ENCODE results near the gene SIN3A.
"Not testable (repeated sequence)": the region's sequence is repeated elsewhere in the genome, so short reads cannot be mapped to it uniquely, and the experiment has no call there.

Gene SIN3A

GRCh38 chr15:75383986-75384385, 67.5 kb downstream of the SIN3A start:
- H3K18ac ChIP-seq (ENCODE audit: low read length); H2BK120ac ChIP-seq (ENCODE audit: insufficient read depth, low read length, poor library complexity); H4K12ac ChIP-seq (ENCODE audit: low read depth, low read length); H2BK12ac ChIP-seq (ENCODE audit: low read length); H2BK5ac ChIP-seq (ENCODE audit: low read depth, low read length, poor library complexity); H4K91ac ChIP-seq (ENCODE audit: low read depth, low read length); H3K4ac ChIP-seq (ENCODE audit: low read depth, low read length); H3K79me1 ChIP-seq (ENCODE audit: low read length); DNase-seq; H3K4me2 ChIP-seq (ENCODE audit: low read length); H2AK5ac ChIP-seq (ENCODE audit: low read length); H3K14ac ChIP-seq (ENCODE audit: low read length); H3K4me3 ChIP-seq (ENCODE audit: low read depth, low read length); H2AFZ ChIP-seq (ENCODE audit: insufficient read depth, low read length, poor library complexity); H3K79me2 ChIP-seq (ENCODE audit: control insufficient read depth, insufficient read depth, low read length, poor library complexity); H4K8ac ChIP-seq (ENCODE audit: low read depth, low read length); H3K27me3 ChIP-seq (ENCODE audit: insufficient read depth, low read length); H3K4me1 ChIP-seq (ENCODE audit: control insufficient read depth in 1 of 2, insufficient read depth in 2 of 2, low read length in 2 of 2); H3K27ac ChIP-seq (ENCODE audit: low read depth, low read length); H3K9me3 ChIP-seq (ENCODE audit: insufficient read depth, low read depth, low read length); H3K23ac ChIP-seq (ENCODE audit: low read length); H3K9ac ChIP-seq (ENCODE audit: low read length): not testable (repeated sequence)
- peaks cover 40 to 57% of the 10 kb centered on the region in 2 experiments for H3K36me3 ChIP-seq (ENCODE audit: control insufficient read depth in 1 of 2, insufficient read depth in 2 of 2, low read length in 2 of 2)
- no CpG with 5 or more reads among the region's 5 CpGs for WGBS (ENCODE audit: extremely low coverage, insufficient coverage, insufficient read length)

DNA sequence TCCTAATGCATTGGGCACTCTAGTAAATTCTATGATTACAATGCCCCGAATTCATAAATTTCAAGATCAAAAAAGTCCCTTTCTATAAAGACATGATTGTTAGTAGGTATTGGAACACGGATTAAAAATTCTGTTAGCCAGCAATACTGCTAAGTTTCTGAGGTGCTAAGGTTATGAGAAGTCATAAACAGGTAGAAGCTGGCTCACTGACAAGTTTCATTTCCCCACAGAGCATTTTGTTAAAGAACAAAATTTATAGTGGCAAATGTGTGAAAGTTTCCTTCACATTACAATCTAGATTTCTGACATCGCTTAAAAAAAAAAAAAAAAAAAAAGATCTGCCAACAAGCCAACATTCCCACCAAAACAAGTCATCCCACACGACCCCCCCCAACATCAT, 70.7 kb downstream of the SIN3A start:
- Histone ChIP-seq H3K27me3 (ENCODE audit: insufficient read depth, low read length) (no peaks in the 10 kb centered on the region), H3K4me3 (ENCODE audit: low read depth, low read length) (no peak overlapping the region), H3K23ac (ENCODE audit: low read length) (no peak overlapping the region), H3K27ac (ENCODE audit: low read depth, low read length) (no peak overlapping the region), H4K91ac (ENCODE audit: low read depth, low read length) (no peak overlapping the region), H2BK5ac (ENCODE audit: low read depth, low read length, poor library complexity) (no peak overlapping the region), H2AFZ (ENCODE audit: insufficient read depth, low read length, poor library complexity) (no peak overlapping the region), H4K12ac (ENCODE audit: low read depth, low read length) (no peak overlapping the region), H3K4me1 (ENCODE audit: control insufficient read depth in 1 of 2, insufficient read depth in 2 of 2, low read length in 2 of 2) (no peaks in the 10 kb centered on the region), H3K14ac (ENCODE audit: low read length) (no peak overlapping the region), H4K8ac (ENCODE audit: low read depth, low read length) (no peak overlapping the region), H2BK120ac (ENCODE audit: insufficient read depth, low read length, poor library complexity) (no peak overlapping the region), H3K79me1 (ENCODE audit: low read length) (no peaks in the 10 kb centered on the region), H3K9ac (ENCODE audit: low read length) (no peak overlapping the region), H2AK5ac (ENCODE audit: low read length) (no peak overlapping the region), H3K79me2 (ENCODE audit: control insufficient read depth, insufficient read depth, low read length, poor library complexity) (no peaks in the 10 kb centered on the region), H3K4me2 (ENCODE audit: low read length) (no peak overlapping the region), H3K4ac (ENCODE audit: low read depth, low read length) (no peak overlapping the region), H3K36me3 (ENCODE audit: control insufficient read depth in 1 of 2, insufficient read depth in 2 of 2, low read length in 2 of 2) (peaks cover 34 to 41% of the 10 kb centered on the region in 2 experiments), H3K18ac (ENCODE audit: low read length) (no peak overlapping the region), H2BK12ac (ENCODE audit: low read length) (no peak overlapping the region), H3K9me3 (ENCODE audit: insufficient read depth, low read depth, low read length) (no peaks in the 10 kb centered on the region)
- 100% methylated on average over 1 of the region's 4 CpGs for WGBS (ENCODE audit: extremely low coverage, insufficient coverage, insufficient read length)
- DNase-seq, result no peak

GRCh38 chr15:75371901-75372688, 79.4 kb downstream of the SIN3A start:
- Histone ChIP-seq H3K4me2 (ENCODE audit: low read length) (no peak overlapping the region), H3K4me3 (ENCODE audit: low read depth, low read length) (no peak overlapping the region), H3K36me3 (ENCODE audit: control insufficient read depth in 1 of 2, insufficient read depth in 2 of 2, low read length in 2 of 2) (peaks cover 28 to 47% of the 10 kb centered on the region in 2 experiments), H3K14ac (ENCODE audit: low read length) (no peak overlapping the region), H3K18ac (ENCODE audit: low read length) (no peak overlapping the region), H3K27ac (ENCODE audit: low read depth, low read length) (no peak overlapping the region), H4K12ac (ENCODE audit: low read depth, low read length) (no peak overlapping the region), H3K4me1 (ENCODE audit: control insufficient read depth in 1 of 2, insufficient read depth in 2 of 2, low read length in 2 of 2) (peaks cover 3 to 9% of the 10 kb centered on the region in 2 experiments), H2AK5ac (ENCODE audit: low read length) (no peak overlapping the region), H3K79me2 (ENCODE audit: control insufficient read depth, insufficient read depth, low read length, poor library complexity) (peaks cover 4% of the 10 kb centered on the region), H3K9me3 (ENCODE audit: insufficient read depth, low read depth, low read length) (no peaks in the 10 kb centered on the region), H2BK12ac (ENCODE audit: low read length) (no peak overlapping the region), H4K8ac (ENCODE audit: low read depth, low read length) (no peak overlapping the region), H3K23ac (ENCODE audit: low read length) (no peak overlapping the region), H3K79me1 (ENCODE audit: low read length) (peaks cover 8% of the 10 kb centered on the region), H2BK5ac (ENCODE audit: low read depth, low read length, poor library complexity) (no peak overlapping the region), H4K91ac (ENCODE audit: low read depth, low read length) (no peak overlapping the region), H3K4ac (ENCODE audit: low read depth, low read length) (no peak overlapping the region), H3K9ac (ENCODE audit: low read length) (no peak overlapping the region), H3K27me3 (ENCODE audit: insufficient read depth, low read length) (no peaks in the 10 kb centered on the region), H2AFZ (ENCODE audit: insufficient read depth, low read length, poor library complexity) (no peak overlapping the region), H2BK120ac (ENCODE audit: insufficient read depth, low read length, poor library complexity) (no peak overlapping the region)
- DNase-seq, result no peak
- no CpG with 5 or more reads among the region's 11 CpGs for WGBS (ENCODE audit: extremely low coverage, insufficient coverage, insufficient read length)

- whole genome bisulfite sequencing (ENCODE audit: extremely low coverage, insufficient coverage, insufficient read length), result no CpG with 5 or more reads among the region's 1 CpG
- Histone ChIP-seq H3K79me1 (ENCODE audit: low read length) (peaks cover 8% of the 10 kb centered on the region), H3K4me3 (ENCODE audit: low read depth, low read length) (no peak overlapping the region), H3K4ac (ENCODE audit: low read depth, low read length) (no peak overlapping the region), H3K79me2 (ENCODE audit: control insufficient read depth, insufficient read depth, low read length, poor library complexity) (peaks cover 4% of the 10 kb centered on the region), H3K4me1 (ENCODE audit: control insufficient read depth in 1 of 2, insufficient read depth in 2 of 2, low read length in 2 of 2) (peaks cover 3 to 9% of the 10 kb centered on the region in 2 experiments), H2BK120ac (ENCODE audit: insufficient read depth, low read length, poor library complexity) (no peak overlapping the region), H3K9ac (ENCODE audit: low read length) (no peak overlapping the region), H3K36me3 (ENCODE audit: control insufficient read depth in 1 of 2, insufficient read depth in 2 of 2, low read length in 2 of 2) (peaks cover 28 to 49% of the 10 kb centered on the region in 2 experiments), H4K12ac (ENCODE audit: low read depth, low read length) (no peak overlapping the region), H2AFZ (ENCODE audit: insufficient read depth, low read length, poor library complexity) (no peak overlapping the region), H3K14ac (ENCODE audit: low read length) (no peak overlapping the region), H2BK5ac (ENCODE audit: low read depth, low read length, poor library complexity) (no peak overlapping the region), H2BK12ac (ENCODE audit: low read length) (no peak overlapping the region), H3K27ac (ENCODE audit: low read depth, low read length) (no peak overlapping the region), H3K4me2 (ENCODE audit: low read length) (no peak overlapping the region), H3K27me3 (ENCODE audit: insufficient read depth, low read length) (no peaks in the 10 kb centered on the region), H3K9me3 (ENCODE audit: insufficient read depth, low read depth, low read length) (no peaks in the 10 kb centered on the region), H3K23ac (ENCODE audit: low read length) (no peak overlapping the region), H3K18ac (ENCODE audit: low read length) (no peak overlapping the region), H2AK5ac (ENCODE audit: low read length) (no peak overlapping the region), H4K8ac (ENCODE audit: low read depth, low read length) (no peak overlapping the region), H4K91ac (ENCODE audit: low read depth, low read length) (no peak overlapping the region)
- DNase-seq, result no peak
These were observed 80.0 kb downstream of the SIN3A start for GRCh38 chr15:75371486-75371885.
